ENCODE measurements around the gene ANKS4B. TPM values are rescaled to one million over a fixed set of nuclear protein-coding genes. Genes with fewer than 3 reads are reported as not detected.

The ANKS4B gene
- total and polyA plus RNA-seq, 2 donors (not counting 3 experiments of a cell fraction or from before 2014, with no cell fraction given) = not detected

- intact Hi-C loops (cut with micrococcal nuclease) = no loop called here
- H3K27ac ChIP-seq (ENCODE audit: insufficient read depth, low read depth, low read length) = no peak overlapping the region
- H3K4me1 ChIP-seq (ENCODE audit: control insufficient read depth, extremely low read depth, insufficient read depth, low read length) = no peaks in the 10 kb centered on the region
- no peaks in the 10 kb centered on the region for H4K20me1 ChIP-seq (replicated peaks; ENCODE audit: control insufficient read depth, extremely low read depth, insufficient read depth, low read length)
- dilution Hi-C loops (cut with MboI; ENCODE audit: extremely low pct_ligation_motif_present, low sequenced_read_pairs) = no loop called here
- no peak overlapping the region for H2AFZ ChIP-seq (ENCODE audit: low read depth, low read length)
- H3K79me2 ChIP-seq (ENCODE audit: control insufficient read depth, insufficient read depth, low read length) = no peaks in the 10 kb centered on the region
- H3K9me3 ChIP-seq (replicated peaks; ENCODE audit: control insufficient read depth, insufficient read depth, low read length) = no peaks in the 10 kb centered on the region
- BruUV-seq (replicated peaks) = no TSS peak
- ChIA-PET CTCF (no interaction called here), POLR2A (no interaction called here)
- peaks cover 0 to 3% of the 10 kb centered on the region in 2 experiments for H3K27me3 ChIP-seq (ENCODE audit: control insufficient read depth in 2 of 2, insufficient read depth in 2 of 2, low read length in 2 of 2)
- FAIRE-seq = no peak
- no peak overlapping the region for H3K9ac ChIP-seq (replicated peaks; ENCODE audit: extremely low read depth, insufficient read depth, low read length)
- no peak overlapping the region for H3K4me2 ChIP-seq (ENCODE audit: insufficient read depth, low read length)
- H3K36me3 ChIP-seq (ENCODE audit: control insufficient read depth in 2 of 2, extremely low read depth in 1 of 2, insufficient read depth in 2 of 2, low read length in 2 of 2) = no peaks in the 10 kb centered on the region
- no peak overlapping the region for H3K4me3 ChIP-seq (replicated peaks in 1 of 3; ENCODE audit: insufficient read depth in 1 of 3, low read depth in 1 of 3, low read length in 3 of 3)
- no peak for DNase-seq (ENCODE audit: low read depth, low spot score)
- TF ChIP-seq POLR2AphosphoS5 (IDR thresholded peaks at IDR 0.05; ENCODE audit: insufficient read depth, low read depth, low read length) = no peak
- TF ChIP-seq JUN (IDR thresholded peaks at IDR 0.05; ENCODE audit: borderline replicate concordance, insufficient read depth, insufficient read length, low read depth) = no peak
- TF ChIP-seq FOS (IDR thresholded peaks at IDR 0.05; ENCODE audit: borderline replicate concordance, insufficient read depth, low read length) = no peak
- TF ChIP-seq CTCF (IDR thresholded peaks at IDR 0.05; ENCODE audit: extremely low read depth in 1 of 2, insufficient read depth in 1 of 2, low read depth in 1 of 2, low read length in 2 of 2) = no peak
- no peak for TF ChIP-seq MYC (IDR thresholded peaks at IDR 0.05; ENCODE audit: low read depth, low read length)
- TF ChIP-seq POLR2A (IDR thresholded peaks at IDR 0.05; ENCODE audit: low read depth, low read length) = no peak
- TF ChIP-seq GATA2 (IDR thresholded peaks at IDR 0.05; ENCODE audit: insufficient read depth, insufficient read length, low read depth, low read length) = no peak
- no peak for TF ChIP-seq EZH2 (IDR thresholded peaks at IDR 0.05; ENCODE audit: borderline replicate concordance, low read depth, low read length, severe bottlenecking)
- TF ChIP-seq MAX (IDR thresholded peaks at IDR 0.05; ENCODE audit: insufficient read depth, insufficient read length) = no peak
- H3K9me1 ChIP-seq (replicated peaks; ENCODE audit: control insufficient read depth, extremely low read depth, insufficient read depth, low read length) = no peaks in the 10 kb centered on the region
These were observed 29.5 kb downstream of the ANKS4B start for GRCh38 chr16:21262779-21263639.

Measured in endothelial cell of umbilical vein (primary cell).